BE2C (cell line): ENCODE results near the gene MATN1.

Experiments
- DNase-seq: peaks from one replicate; pipeline ENCODE4 v3.0.0-alpha.2; 2020
- H3K27me3 ChIP-seq: fragments of 250-450 bp; sonication (Bioruptor Pico); 2 replicates; pipeline ENCODE4 v1.5.1; 2020; ENCODE audit warnings: mild to moderate bottlenecking
- H3K36me3 ChIP-seq: fragments of 250-450 bp; sonication (Bioruptor Pico); 2 replicates; pipeline ENCODE4 v1.5.1; 2020; ENCODE audit warnings: mild to moderate bottlenecking
- H3K4me1 ChIP-seq: fragments of 250-450 bp; sonication (Bioruptor Pico); 2 replicates; pipeline ENCODE4 v1.5.1; 2020
- H3K4me3 ChIP-seq: 2 replicates; pipeline ENCODE4 v1.5.1; 2011; ENCODE audit warnings: low read depth, low read length
- H3K9me3 ChIP-seq: fragments of 250-450 bp; sonication (Bioruptor Pico); 2 replicates; pipeline ENCODE4 v1.5.1; 2020
- TF ChIP-seq, protein P1 (sequence below): IDR thresholded peaks from 2 replicates; pipeline ENCODE4 v1.5.1; 2012; ENCODE audit warnings: mild to moderate bottlenecking, low read depth, low read length

The MATN1 gene

DNA sequence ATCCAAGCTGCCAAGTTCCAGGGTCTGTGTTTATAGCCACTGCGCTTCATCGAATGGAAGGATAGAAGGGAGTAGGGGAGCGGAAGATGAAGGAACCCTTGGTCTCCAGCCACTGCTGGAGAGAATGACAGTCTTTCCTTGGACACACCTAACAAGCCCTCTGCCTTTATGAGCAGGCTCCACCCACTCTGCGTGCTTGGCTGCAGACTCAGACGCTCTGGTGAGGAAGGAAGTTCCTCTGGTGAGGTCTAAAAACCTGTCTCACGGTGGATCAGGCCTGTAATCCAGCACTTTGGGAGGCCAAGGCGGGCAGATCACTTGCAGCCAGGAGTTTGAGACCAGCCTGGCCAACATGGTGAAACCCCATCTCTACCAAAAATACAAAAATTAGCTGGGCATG is 55.4 kb downstream of the MATN1 start:
- Histone ChIP-seq H3K27me3 (no peaks in the 10 kb centered on the region), H3K9me3 (no peaks in the 10 kb centered on the region), H3K36me3 (no peaks in the 10 kb centered on the region), H3K4me1 (no peaks in the 10 kb centered on the region), H3K4me3 (no peak overlapping the region)
- TF ChIP-seq, protein P1, sequence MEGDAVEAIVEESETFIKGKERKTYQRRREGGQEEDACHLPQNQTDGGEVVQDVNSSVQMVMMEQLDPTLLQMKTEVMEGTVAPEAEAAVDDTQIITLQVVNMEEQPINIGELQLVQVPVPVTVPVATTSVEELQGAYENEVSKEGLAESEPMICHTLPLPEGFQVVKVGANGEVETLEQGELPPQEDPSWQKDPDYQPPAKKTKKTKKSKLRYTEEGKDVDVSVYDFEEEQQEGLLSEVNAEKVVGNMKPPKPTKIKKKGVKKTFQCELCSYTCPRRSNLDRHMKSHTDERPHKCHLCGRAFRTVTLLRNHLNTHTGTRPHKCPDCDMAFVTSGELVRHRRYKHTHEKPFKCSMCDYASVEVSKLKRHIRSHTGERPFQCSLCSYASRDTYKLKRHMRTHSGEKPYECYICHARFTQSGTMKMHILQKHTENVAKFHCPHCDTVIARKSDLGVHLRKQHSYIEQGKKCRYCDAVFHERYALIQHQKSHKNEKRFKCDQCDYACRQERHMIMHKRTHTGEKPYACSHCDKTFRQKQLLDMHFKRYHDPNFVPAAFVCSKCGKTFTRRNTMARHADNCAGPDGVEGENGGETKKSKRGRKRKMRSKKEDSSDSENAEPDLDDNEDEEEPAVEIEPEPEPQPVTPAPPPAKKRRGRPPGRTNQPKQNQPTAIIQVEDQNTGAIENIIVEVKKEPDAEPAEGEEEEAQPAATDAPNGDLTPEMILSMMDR: no peak
- no peak for DNase-seq

DNA sequence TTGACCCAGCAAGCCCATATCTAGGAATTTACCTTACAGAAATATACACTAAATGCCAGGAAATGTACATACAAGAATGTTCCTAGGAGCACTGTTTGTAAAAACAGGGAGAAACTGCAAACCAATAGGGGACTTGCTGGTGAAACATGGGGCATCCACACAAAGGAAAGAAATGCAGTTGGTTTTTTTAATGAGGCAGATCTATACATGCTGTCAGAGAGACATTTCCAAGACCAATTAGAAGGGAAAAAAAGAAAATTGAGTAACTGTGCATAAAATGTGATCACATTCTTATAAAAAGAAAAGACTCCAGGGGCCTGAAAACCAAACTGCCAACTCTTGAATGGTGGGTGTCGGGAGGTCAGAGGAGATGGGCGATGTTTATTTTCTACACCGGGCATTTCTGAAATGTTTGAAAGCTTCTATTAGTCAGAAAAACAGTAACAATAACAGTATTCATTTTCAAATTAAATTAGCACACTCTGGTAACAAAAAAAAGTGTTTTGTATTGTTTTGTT is 56.6 kb downstream of the MATN1 start:
- Histone ChIP-seq H3K27me3 (no peaks in the 10 kb centered on the region), H3K36me3 (no peaks in the 10 kb centered on the region), H3K4me1 (no peaks in the 10 kb centered on the region), H3K4me3 (no peak overlapping the region), H3K9me3 (no peaks in the 10 kb centered on the region)
- TF ChIP-seq, protein P1: no peak
- no peak for DNase-seq

DNA sequence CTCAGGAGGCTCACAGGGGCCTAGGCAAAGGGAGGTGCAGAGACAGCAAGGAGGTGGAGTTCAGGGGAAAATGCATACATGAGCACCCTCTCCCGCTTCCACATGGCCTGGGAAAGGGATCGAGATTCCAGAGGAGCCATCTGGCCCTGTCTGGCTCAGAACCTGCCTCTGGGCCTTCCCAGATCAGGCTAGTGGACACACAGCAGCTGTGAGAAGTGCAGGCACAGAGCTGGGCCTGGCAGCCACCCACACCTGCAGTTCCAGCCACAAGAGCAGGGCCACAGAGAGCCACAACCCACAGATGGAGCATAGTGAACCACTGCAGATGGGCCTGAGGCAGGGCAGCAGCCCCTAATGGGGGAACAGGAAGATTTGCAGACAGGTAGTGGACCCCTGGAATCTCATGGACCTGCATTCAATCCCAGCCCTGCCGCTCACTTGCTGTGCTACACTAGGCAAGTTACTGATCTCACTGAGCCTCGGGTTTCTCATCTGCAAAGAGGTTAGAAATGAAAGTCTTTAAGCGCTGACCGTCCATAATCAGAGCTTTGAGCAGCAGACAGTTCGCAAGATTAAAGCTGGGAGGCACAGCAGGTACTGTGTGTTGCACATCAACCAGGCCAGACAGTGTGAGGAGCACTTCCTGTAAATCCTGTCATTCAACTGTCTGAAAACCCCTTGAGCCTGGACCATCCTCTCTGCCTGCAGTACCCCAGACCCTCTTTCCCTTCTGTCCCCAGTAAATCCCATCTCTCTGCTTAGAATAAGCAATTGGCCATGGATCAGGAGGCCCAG is 58.0 kb downstream of the MATN1 start:
- no peaks in the 10 kb centered on the region for H3K4me1 ChIP-seq
- TF ChIP-seq, protein P1: no peak
- no peaks in the 10 kb centered on the region for H3K27me3 ChIP-seq
- H3K9me3 ChIP-seq: no peaks in the 10 kb centered on the region
- no peak overlapping the region for H3K4me3 ChIP-seq
- H3K36me3 ChIP-seq: no peaks in the 10 kb centered on the region
- DNase-seq: no peak

DNA sequence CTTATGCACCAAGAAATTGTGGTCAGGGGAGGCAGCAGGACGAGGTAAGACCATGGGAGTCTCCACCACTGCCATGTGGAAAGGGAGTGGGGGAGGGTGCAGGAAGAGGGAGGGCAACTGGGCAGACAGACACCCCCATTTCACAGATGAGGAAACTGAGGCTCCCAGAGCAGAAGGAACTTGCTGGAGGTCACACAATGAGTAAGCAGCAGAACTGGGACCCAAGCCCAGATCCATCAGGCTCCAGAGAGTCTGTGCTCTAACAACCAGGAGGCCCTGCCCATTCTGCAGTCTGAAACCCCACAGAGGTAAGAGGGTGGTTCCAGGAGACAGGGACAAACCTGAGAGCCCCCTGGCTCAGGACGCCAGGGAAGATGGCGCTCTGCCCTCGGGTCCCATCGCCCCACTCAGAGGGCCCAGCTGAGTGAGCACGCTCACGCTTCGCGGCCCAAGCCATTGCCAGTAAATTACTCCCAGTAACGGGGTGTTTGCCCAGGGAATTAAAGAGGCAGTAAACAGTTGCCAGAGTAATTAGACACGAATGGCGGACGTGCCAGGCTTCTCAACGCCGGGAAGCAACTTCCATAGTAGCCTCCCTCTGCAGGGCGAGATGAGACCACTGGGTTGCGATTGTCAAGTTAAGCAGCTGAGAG is 59.2 kb downstream of the MATN1 start:
- Histone ChIP-seq H3K4me1 (no peaks in the 10 kb centered on the region), H3K4me3 (no peak overlapping the region), H3K9me3 (no peaks in the 10 kb centered on the region), H3K27me3 (no peaks in the 10 kb centered on the region), H3K36me3 (no peaks in the 10 kb centered on the region)
- TF ChIP-seq, protein P1: no peak
- no peak for DNase-seq

DNA sequence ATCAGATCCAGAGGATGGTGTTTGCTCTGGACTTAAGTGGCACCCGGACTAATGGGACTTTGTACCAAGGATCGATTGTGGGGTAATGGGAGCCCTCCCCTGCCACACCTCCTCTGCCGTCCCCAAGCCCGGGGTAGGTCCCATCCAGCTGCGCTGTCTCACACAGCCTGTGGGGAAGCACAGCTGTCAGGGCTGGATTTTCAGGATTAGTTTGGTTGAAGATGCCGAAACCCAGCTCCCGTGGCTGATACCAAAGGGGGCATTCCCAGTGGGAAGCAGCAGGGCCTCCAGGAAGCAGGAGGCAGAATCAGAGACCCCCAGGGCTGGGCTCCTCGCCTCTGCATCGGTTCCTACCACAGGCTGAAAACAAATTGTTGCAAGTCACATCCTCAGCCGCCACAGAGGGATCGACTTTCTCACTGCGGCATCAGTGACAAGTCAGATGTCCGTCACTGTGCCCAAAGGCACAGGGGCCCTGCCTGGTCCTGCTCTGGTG is 59.7 kb downstream of the MATN1 start:
- H3K27me3 ChIP-seq: no peaks in the 10 kb centered on the region
- H3K4me3 ChIP-seq: no peak overlapping the region
- no peaks in the 10 kb centered on the region for H3K36me3 ChIP-seq
- no peak for DNase-seq
- TF ChIP-seq, protein P1: no peak
- no peaks in the 10 kb centered on the region for H3K4me1 ChIP-seq
- no peaks in the 10 kb centered on the region for H3K9me3 ChIP-seq

DNA sequence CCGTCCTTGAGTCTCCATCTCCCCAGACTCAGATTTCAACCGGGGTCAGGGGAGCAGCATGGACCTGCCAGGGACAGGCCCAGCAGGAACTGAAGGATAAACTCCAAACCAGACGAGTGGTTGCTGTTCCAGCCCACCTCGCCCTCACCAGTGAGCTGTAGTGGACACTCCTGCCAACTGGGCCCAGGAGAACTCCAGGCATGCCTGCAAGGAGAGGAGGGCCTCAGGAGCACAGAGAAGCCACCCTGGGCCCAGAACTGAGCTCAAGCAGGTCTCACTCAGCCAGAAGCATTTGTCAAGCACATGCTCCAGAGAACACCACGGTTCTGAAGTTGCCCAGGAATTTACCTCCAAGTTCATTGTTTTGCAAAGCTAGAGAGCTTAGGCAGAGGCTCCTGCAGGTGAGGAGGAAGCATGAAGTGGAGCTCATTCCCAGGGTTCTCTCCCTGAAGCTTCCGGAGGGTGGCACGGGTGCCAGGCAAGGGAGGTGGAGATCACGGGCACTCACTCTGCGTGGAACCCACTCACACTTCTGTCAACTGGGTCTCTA is 61.0 kb downstream of the MATN1 start:
- Histone ChIP-seq H3K27me3 (no peaks in the 10 kb centered on the region), H3K9me3 (no peaks in the 10 kb centered on the region), H3K4me3 (no peak overlapping the region), H3K4me1 (no peaks in the 10 kb centered on the region), H3K36me3 (no peaks in the 10 kb centered on the region)
- TF ChIP-seq, protein P1: no peak
- no peak for DNase-seq
